Measurements from ENCODE around the gene GPBAR1.

DNA sequence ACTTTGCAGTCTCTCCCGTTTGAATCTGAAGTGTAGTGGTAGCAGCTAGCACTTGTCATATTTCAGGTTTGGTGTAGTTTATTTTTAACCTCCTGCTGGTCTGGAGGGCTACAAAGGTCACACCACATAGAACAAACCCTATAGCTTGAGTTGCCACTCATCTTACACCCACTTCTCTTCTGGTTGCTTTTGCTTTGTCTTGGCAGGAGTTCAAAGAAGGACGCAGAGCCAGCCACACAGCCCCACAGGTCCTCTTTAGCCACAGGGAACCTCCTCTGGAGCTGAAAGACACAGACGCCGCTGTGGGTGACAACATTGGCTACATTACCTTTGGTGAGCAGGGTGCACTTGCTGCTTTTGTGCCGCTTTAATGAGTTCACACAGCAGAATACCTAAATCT, 15.6 kb upstream of the GPBAR1 start:
- TF ChIP-seq, protein P1, sequence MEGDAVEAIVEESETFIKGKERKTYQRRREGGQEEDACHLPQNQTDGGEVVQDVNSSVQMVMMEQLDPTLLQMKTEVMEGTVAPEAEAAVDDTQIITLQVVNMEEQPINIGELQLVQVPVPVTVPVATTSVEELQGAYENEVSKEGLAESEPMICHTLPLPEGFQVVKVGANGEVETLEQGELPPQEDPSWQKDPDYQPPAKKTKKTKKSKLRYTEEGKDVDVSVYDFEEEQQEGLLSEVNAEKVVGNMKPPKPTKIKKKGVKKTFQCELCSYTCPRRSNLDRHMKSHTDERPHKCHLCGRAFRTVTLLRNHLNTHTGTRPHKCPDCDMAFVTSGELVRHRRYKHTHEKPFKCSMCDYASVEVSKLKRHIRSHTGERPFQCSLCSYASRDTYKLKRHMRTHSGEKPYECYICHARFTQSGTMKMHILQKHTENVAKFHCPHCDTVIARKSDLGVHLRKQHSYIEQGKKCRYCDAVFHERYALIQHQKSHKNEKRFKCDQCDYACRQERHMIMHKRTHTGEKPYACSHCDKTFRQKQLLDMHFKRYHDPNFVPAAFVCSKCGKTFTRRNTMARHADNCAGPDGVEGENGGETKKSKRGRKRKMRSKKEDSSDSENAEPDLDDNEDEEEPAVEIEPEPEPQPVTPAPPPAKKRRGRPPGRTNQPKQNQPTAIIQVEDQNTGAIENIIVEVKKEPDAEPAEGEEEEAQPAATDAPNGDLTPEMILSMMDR (IDR thresholded peaks at IDR 0.05) = no peak
- no peak for TF ChIP-seq POLR2A (IDR thresholded peaks at IDR 0.05)
